GM10847 (cell line): Measurements from ENCODE around the gene CD200R1L.

Experiments used
- POLR2A ChIP-seq: IDR thresholded peaks from 2 replicates; pipeline ENCODE4 v1.6.1; 2011; ENCODE audit not compliant: insufficient read length; ENCODE audit errors: extremely low read depth

Gene CD200R1L

GRCh38 chr3:112806903-112807302, 39.8 kb downstream of the CD200R1L start:
- no peak for TF ChIP-seq POLR2A

GRCh38 chr3:112805126-112805525, 41.5 kb downstream of the CD200R1L start:
- TF ChIP-seq POLR2A, result no peak

- TF ChIP-seq POLR2A, result no peak
Observed at GRCh38 chr3:112804021-112804420, 42.6 kb downstream of the CD200R1L start.

DNA sequence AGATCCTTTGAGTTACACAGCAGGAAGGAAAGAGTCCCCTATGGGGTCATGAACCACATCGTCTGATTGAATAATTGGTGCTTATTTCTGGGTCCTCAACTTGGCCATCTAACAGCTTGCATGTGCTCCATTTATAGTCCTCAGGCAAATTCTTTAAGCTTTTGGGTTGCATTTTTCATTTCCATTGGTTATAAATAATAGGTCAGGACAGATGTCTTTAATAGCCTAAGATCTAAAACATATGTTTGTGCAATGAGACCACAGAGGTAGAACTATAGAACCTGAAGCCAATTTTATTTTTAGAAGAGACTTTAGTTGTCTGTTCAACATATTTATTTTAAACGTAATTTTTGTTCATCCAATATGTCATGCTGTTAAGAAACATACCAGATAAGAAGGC, 43.2 kb downstream of the CD200R1L start:
- TF ChIP-seq POLR2A, result no peak

- no peak for TF ChIP-seq POLR2A
Observed at GRCh38 chr3:112802338-112802737, 44.3 kb downstream of the CD200R1L start.

DNA sequence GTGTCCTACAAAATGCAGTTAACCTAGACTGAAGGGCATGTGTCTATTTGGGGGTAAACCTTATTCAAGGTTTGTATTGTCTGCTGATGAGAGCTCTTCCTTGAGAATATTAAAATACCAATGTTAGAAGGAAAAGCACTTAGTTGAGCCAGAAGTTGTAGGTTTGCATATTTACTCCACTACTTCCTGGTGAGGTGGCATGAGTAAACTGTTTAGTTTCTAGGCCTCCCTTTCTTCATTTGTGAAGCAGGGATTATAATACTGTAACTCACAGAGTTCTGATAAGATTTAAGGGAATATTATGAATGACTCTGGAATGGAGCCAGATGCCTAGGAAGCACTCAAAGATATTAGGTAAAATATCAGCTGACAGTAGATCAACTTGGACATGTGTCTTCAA, 46.7 kb downstream of the CD200R1L start:
- no peak for TF ChIP-seq POLR2A

DNA sequence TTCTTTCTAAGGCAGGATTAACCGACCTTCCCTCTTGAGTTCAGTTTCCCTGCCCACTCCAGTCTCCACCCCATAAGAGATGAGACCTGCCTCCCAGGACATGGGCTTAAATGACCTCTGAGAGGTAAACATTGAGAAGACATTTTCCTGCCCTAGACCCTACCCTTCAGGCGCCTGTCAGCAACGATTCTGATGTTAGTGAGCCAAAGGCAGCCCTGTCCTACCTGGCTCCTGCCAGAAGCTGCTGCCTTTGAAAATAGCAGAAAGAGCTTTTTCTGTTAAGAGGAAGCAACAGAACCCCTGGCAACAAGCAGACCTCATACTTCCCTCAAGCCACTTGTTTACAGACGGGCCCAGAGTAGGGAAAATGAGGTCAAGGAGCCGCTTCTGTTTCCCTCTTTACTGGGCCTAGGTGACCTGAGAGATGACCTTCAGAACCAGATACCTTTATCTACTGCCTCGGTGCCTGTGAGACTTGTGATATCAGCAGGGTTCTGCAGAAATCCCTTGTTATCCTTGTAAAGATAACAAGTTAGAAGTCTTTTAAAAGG, 52.0 kb downstream of the CD200R1L start:
- no peak for TF ChIP-seq POLR2A

GRCh38 chr3:112793326-112794081, 53.2 kb downstream of the CD200R1L start:
- TF ChIP-seq POLR2A, result no peak

DNA sequence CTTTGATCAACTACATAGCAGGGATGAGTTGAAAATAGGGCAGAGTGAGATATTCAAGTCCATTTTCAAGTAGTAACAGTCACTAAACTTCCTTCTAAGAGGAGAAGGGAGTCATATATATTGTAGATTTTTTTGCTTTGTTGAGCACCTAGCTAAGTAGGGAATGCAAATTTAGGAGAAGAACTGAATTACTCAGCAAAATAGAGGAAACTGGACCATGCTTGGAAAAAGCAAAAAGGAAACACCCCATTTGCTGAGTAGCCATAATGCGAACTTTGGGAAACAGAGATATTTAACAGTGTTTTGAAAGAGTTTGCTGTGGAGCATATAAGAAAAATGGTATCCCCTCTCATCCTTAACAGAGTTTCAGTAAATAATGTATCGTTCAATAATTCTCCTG, 54.9 kb downstream of the CD200R1L start:
- no peak for TF ChIP-seq POLR2A

- TF ChIP-seq POLR2A, result no peak
Observed at GRCh38 chr3:112789787-112790186, 56.9 kb downstream of the CD200R1L start.

DNA sequence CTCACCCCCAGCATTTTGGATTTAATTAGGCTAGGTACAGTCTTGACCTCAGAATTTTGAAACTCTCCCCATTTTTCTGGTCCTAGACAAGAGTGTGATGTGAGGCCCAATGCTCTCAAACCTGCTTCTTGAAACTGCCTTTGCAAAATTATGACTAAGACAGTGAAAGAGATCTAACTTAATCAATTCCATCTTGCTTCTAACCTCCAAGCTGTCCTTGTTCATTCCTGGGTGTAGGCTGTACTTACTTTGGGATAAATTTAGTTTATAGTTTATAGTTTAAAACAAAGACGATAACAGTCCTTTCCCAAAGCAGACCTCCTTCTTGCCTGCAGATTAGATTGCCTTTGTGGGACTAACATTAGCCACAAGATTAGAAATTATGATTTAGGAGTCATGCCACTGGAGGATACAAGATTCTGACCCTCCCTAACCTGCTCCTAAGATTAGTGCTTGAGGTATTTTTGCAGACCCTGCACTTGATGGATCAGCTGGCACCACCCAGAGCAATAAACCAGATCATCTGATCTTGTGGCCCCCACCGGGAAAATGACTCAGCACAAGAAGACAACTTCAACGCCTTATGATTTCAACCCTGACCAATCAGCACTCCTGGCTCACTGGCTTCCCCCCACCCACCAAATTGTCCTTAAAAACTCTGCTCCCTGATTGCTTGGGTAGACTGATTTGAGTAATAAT, 59.6 kb downstream of the CD200R1L start:
- TF ChIP-seq POLR2A, result no peak

GRCh38 chr3:112786002-112786590, 60.6 kb downstream of the CD200R1L start:
- TF ChIP-seq POLR2A, result no peak

- no peak for TF ChIP-seq POLR2A
Observed at GRCh38 chr3:112785321-112786001, 61.2 kb downstream of the CD200R1L start.

- no peak for TF ChIP-seq POLR2A
Observed at GRCh38 chr3:112782491-112782890, 64.2 kb downstream of the CD200R1L start.

- no peak for TF ChIP-seq POLR2A
Observed at GRCh38 chr3:112781599-112781998, 65.1 kb downstream of the CD200R1L start.
